CD8-positive, alpha-beta memory T cell (primary cell): Measurements from ENCODE around the gene TMEM39B. TPM values are rescaled to one million over a fixed set of nuclear protein-coding genes. Genes with fewer than 3 reads are reported as not detected.
"Not testable (repeated sequence)": the region's sequence is repeated elsewhere in the genome, so short reads cannot be mapped to it uniquely, and the experiment has no call there.

Source experiments
- CTCF ChIA-PET: fragments of 350-600 bp; sonication (Branson Sonifier 250); formaldehyde crosslinking; loops from one replicate; lab custom pipeline; 2021; ENCODE audit warnings: antibody characterized with exemption; lab: Charles Lee
- POLR2A ChIA-PET: fragments of 350-600 bp; sonication (Branson Sonifier 250); formaldehyde crosslinking; loops from one replicate; lab custom pipeline; 2021; ENCODE audit warnings: antibody characterized with exemption; lab: Charles Lee
- DNase-seq, 5 donors: peaks; one replicate each; pipeline versions ENCODE4 v3.0.0 to v3.0.0-alpha.2; 2020 to 2022; ENCODE audit warnings: mixed read lengths in 1 of 5
- H3K27ac ChIP-seq: one replicate; pipeline ENCODE4 v1.7.0; 2013; ENCODE audit warnings: low read depth, mild to moderate bottlenecking, low read length, moderate library complexity
- H3K27me3 ChIP-seq: 2 replicates; pipeline ENCODE4 v1.7.0; 2013; ENCODE audit warnings: low read length, mild to moderate bottlenecking; ENCODE audit not compliant: insufficient read depth, poor library complexity, severe bottlenecking
- H3K36me3 ChIP-seq: 2 replicates; pipeline ENCODE4 v1.7.0; 2013; ENCODE audit warnings: mild to moderate bottlenecking, low read length, moderate library complexity; ENCODE audit not compliant: insufficient read depth
- H3K4me1 ChIP-seq: 2 replicates; pipeline ENCODE4 v1.7.0; 2013; ENCODE audit warnings: mild to moderate bottlenecking, low read length, moderate library complexity; ENCODE audit not compliant: insufficient read depth
- H3K4me3 ChIP-seq: 2 replicates; pipeline ENCODE4 v1.7.0; 2013; ENCODE audit warnings: mild to moderate bottlenecking, low read length
- H3K9me3 ChIP-seq: 2 replicates; pipeline ENCODE4 v1.7.0; 2013; ENCODE audit warnings: mild to moderate bottlenecking, low read length
- H3K27ac Mint-ChIP-seq, 8 donors: one replicate each; pipeline ENCODE4 v1.8.0; 2020 to 2021; ENCODE audit warnings: mixed read lengths in 8 of 8, mild to moderate bottlenecking in 6 of 8, inconsistent platforms in 3 of 8, moderate library complexity in 3 of 8
- H3K27me3 Mint-ChIP-seq, 2 donors: one replicate each; pipeline ENCODE4 v1.8.0; 2020 to 2021; ENCODE audit warnings: mixed read lengths in 2 of 2, mild to moderate bottlenecking in 1 of 2, moderate library complexity in 1 of 2
- H3K36me3 Mint-ChIP-seq, 3 donors: one replicate each; pipeline ENCODE4 v1.8.0; 2020 to 2021; ENCODE audit warnings: mixed read lengths in 3 of 3, inconsistent platforms in 1 of 3, mild to moderate bottlenecking in 1 of 3
- H3K4me1 Mint-ChIP-seq, 3 donors: one replicate each; pipeline ENCODE4 v1.8.0; 2020 to 2021; ENCODE audit warnings: mixed read lengths in 3 of 3, inconsistent platforms in 1 of 3, mild to moderate bottlenecking in 1 of 3
- H3K4me3 Mint-ChIP-seq, 7 donors: one replicate each; pipeline ENCODE4 v1.8.0; 2020 to 2021; ENCODE audit warnings: mixed read lengths in 7 of 7, mild to moderate bottlenecking in 6 of 7, moderate library complexity in 4 of 7, inconsistent platforms in 2 of 7
- H3K9me3 Mint-ChIP-seq, 5 donors: one replicate each; pipeline ENCODE4 v1.8.0; 2020 to 2022; ENCODE audit warnings: mixed read lengths in 5 of 5, mild to moderate bottlenecking in 3 of 5, moderate library complexity in 2 of 5, inconsistent platforms in 1 of 5
- polyA plus RNA-seq: library from polyadenylated mRNA; unstranded; fragments of 300-500 nt; fragmentation: Illumina TruSeq; gene quantifications from one replicate; pipeline ENCODE4 v1.2.3, GENCODE V29; 2021
- total RNA-seq, 2 experiments: library from RNA; stranded (reverse); gene quantifications; one replicate each; pipeline ENCODE4 v1.2.3, GENCODE V29; 2021

The TMEM39B gene
- total and polyA plus RNA-seq, 3 experiments from 2014 or later, result 2.4 to 25.8 (median 23.4) TPM

- Histone ChIP-seq H3K4me1 (peaks cover 14% of the 10 kb centered on the region), H3K4me3 (no peak overlapping the region), H3K9me3 (no peaks in the 10 kb centered on the region), H3K27ac (no peak overlapping the region), H3K27me3 (no peaks in the 10 kb centered on the region), H3K36me3 (no peaks in the 10 kb centered on the region)
- Mint-ChIP-seq H3K27ac (peak overlapping the region in 2 of 8 donors; percentile 77 to 94), H3K27me3 (no peaks in the 10 kb centered on the region), H3K4me3 (peak overlapping the region in 4 of 7 donors; percentile 23 to 73 (median 53)), H3K36me3 (peaks cover 0 to 37% (median 6%) of the 10 kb centered on the region in 3 donors), H3K4me1 (peaks cover 20 to 31% (median 26%) of the 10 kb centered on the region in 3 donors), H3K9me3 (no peaks in the 10 kb centered on the region)
- POLR2A ChIA-PET, result no interaction called here
- no peak for DNase-seq
- CTCF ChIA-PET, result no interaction called here
Measured at GRCh38 chr1:32105338-32105737, 32.6 kb downstream of the TMEM39B start.

DNA sequence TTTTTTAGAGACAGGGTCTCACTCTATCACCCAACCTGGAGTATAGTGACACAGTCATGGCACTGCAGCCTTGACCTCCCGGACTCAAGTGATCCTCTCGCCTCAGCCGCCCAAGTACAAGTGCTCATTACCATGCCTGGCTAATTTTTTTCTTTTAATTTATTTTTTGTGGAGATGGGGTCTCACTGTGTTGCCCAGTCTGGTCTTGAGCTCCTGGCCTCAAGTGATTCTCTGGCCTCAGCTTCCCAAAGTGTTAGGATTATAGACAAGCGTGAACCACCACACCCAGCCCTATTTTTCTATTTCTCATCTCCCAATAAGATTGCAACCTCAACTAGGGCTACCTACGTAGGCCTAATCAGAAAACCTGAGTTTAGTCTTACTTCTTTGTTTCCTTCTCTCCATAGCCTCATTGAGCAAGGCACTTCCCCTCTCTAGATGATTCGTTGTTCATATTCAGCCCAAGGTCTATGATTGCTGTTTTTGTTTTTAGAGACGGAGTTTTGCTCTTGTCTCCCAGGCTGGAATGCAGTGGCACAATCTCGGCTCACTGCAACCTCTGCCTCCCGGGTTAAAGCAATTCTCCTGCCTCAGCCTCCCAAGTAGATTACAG, 34.0 kb downstream of the TMEM39B start:
- H3K36me3 Mint-ChIP-seq, result peaks cover 0 to 34% (median 2%) of the 10 kb centered on the region in 3 donors
- DNase-seq, result no peak
- peak overlapping the region in 7 of 8 donors; percentile 31 to 99 (median 94) for H3K27ac Mint-ChIP-seq
- Histone ChIP-seq H3K4me3 (no peak overlapping the region), H3K9me3 (no peaks in the 10 kb centered on the region), H3K27ac (no peak overlapping the region), H3K27me3 (no peaks in the 10 kb centered on the region), H3K4me1 (peaks cover 28% of the 10 kb centered on the region), H3K36me3 (no peaks in the 10 kb centered on the region)
- H3K4me1 Mint-ChIP-seq, result peaks cover 34 to 46% (median 41%) of the 10 kb centered on the region in 3 donors
- H3K4me3 Mint-ChIP-seq, result peak overlapping the region; percentile 39 to 95 (median 67)
- CTCF ChIA-PET, result interaction anchor here (0.8 to 1.7 kb wide), 2 partner anchors 73 to 133 kb away, joined by 3 to 6 read pairs; partner anchors contain the start of gene TXLNA
- H3K9me3 Mint-ChIP-seq, result no peaks in the 10 kb centered on the region
- no peaks in the 10 kb centered on the region for H3K27me3 Mint-ChIP-seq
- POLR2A ChIA-PET, result interaction anchor here (0.7 to 2.9 kb wide), 6 partner anchors 34 to 288 kb away, joined by 3 to 40 read pairs (median 7); partner anchors contain the start of genes BSDC1, KHDRBS1, TMEM39B and TXLNA

- peak; percentile 83 to 95 (median 91) for DNase-seq
- Mint-ChIP-seq H3K9me3 (no peaks in the 10 kb centered on the region), H3K27me3 (no peaks in the 10 kb centered on the region), H3K4me1 (peaks cover 42 to 55% (median 51%) of the 10 kb centered on the region in 3 donors), H3K27ac (peak within 1 kb of the TSS; percentile 92 to 99 (median 98)), H3K36me3 (peaks cover 0 to 28% (median 1%) of the 10 kb centered on the region in 3 donors), H3K4me3 (peak within 1 kb of the TSS; percentile 91 to 100 (median 99))
- peak within 1 kb of the TSS; percentile 99 for H3K4me3 ChIP-seq
- H3K4me1 ChIP-seq, result peaks cover 41% of the 10 kb centered on the region
- no peaks in the 10 kb centered on the region for H3K27me3 ChIP-seq
- POLR2A ChIA-PET, result interaction anchor here (0.5 to 2.9 kb wide), 15 partner anchors 11 to 325 kb away, joined by 3 to 40 read pairs (median 4); partner anchors contain the start of genes BSDC1, CCDC28B, HDAC1 and KHDRBS1
- H3K27ac ChIP-seq, result peak within 1 kb of the TSS; percentile 89
- no peaks in the 10 kb centered on the region for H3K36me3 ChIP-seq
- no peaks in the 10 kb centered on the region for H3K9me3 ChIP-seq
- CTCF ChIA-PET, result interaction anchor here (0.7 to 3.2 kb wide), 16 partner anchors 11 to 286 kb away, joined by 3 to 17 read pairs (median 3); partner anchors contain the start of genes BSDC1, TMEM39B and TXLNA
Measured at GRCh38 chr1:32107742-32108661, 35.3 kb downstream of the TMEM39B start, which contains the start of gene KPNA6. Gene KPNA6, plus strand, starts transcription at chr1:32108056. Its CDS starts 75 bp downstream, at chr1:32108131.

DNA sequence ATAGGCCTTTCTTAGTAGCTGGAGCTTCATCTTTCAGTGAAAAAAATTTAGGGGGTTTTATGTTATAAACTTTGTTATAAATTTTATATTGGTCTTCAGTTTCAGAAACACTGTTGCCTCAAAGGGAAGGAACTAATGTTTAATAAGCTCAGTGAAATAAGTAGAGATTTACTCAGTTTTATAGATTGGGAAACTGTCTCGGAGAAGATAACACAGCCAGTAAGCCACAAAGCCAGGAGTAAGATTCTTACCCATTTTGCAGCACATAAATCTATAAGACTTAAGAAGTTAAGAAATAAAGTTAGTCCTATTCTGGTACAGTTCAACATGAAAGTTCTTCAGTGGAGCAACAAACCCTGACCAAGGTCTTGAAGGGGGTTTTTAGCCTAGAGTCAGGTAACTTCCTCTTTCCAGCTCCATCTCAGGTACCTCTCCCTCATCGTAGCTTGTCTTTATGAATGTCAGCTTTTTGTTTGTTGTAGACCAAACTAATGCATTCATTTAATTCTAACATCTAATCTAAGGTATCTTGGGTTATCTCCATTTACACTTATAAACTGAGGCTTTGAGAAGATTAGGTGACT, 38.4 kb downstream of the TMEM39B start:
- no peaks in the 10 kb centered on the region for H3K9me3 Mint-ChIP-seq
- peaks cover 57% of the 10 kb centered on the region for H3K4me1 ChIP-seq
- CTCF ChIA-PET, result interaction anchor here (0.7 to 1.4 kb wide), 5 partner anchors 10 to 302 kb away, joined by 3 to 4 read pairs (median 3); no protein-coding TSS in a partner anchor
- DNase-seq, result no peak
- peak overlapping the region; percentile 29 to 75 (median 55) for H3K4me3 Mint-ChIP-seq
- no peaks in the 10 kb centered on the region for H3K27me3 ChIP-seq
- no peaks in the 10 kb centered on the region for H3K36me3 ChIP-seq
- no peak overlapping the region for H3K27ac ChIP-seq
- POLR2A ChIA-PET, result interaction anchor here (0.5 to 1.2 kb wide), 2 partner anchors 283 to 284 kb away, joined by 4 to 5 read pairs; partner anchors contain the start of gene BSDC1
- peaks cover 0 to 42% (median 1%) of the 10 kb centered on the region in 3 donors for H3K36me3 Mint-ChIP-seq
- peak overlapping the region in 5 of 8 donors; percentile 7 to 94 (median 44) for H3K27ac Mint-ChIP-seq
- H3K4me1 Mint-ChIP-seq, result peaks cover 53 to 72% (median 72%) of the 10 kb centered on the region in 3 donors
- no peaks in the 10 kb centered on the region for H3K9me3 ChIP-seq
- H3K4me3 ChIP-seq, result no peak overlapping the region
- H3K27me3 Mint-ChIP-seq, result no peaks in the 10 kb centered on the region

GRCh38 chr1:32111789-32112188, 39.0 kb downstream of the TMEM39B start:
- ChIA-PET CTCF (interaction anchor here (0.7 to 1.4 kb wide), 4 partner anchors 10 to 137 kb away, joined by 3 to 4 read pairs (median 3); no protein-coding TSS in a partner anchor), POLR2A (no interaction called here)
- no peak for DNase-seq
- H3K27me3 ChIP-seq, result no peaks in the 10 kb centered on the region
- H3K9me3 ChIP-seq, result no peaks in the 10 kb centered on the region
- peaks cover 61% of the 10 kb centered on the region for H3K4me1 ChIP-seq
- Mint-ChIP-seq H3K27ac (peak overlapping the region in 7 of 8 donors; percentile 7 to 94 (median 44)), H3K9me3 (no peaks in the 10 kb centered on the region), H3K36me3 (peaks cover 0 to 47% (median 1%) of the 10 kb centered on the region in 3 donors), H3K27me3 (no peaks in the 10 kb centered on the region), H3K4me1 (peaks cover 57 to 78% (median 74%) of the 10 kb centered on the region in 3 donors), H3K4me3 (peak overlapping the region; percentile 29 to 75 (median 55))
- H3K4me3 ChIP-seq, result no peak overlapping the region
- no peak overlapping the region for H3K27ac ChIP-seq
- H3K36me3 ChIP-seq, result no peaks in the 10 kb centered on the region

- peaks cover 0 to 50% (median 0%) of the 10 kb centered on the region in 3 donors for H3K36me3 Mint-ChIP-seq
- peaks cover 57 to 78% (median 70%) of the 10 kb centered on the region in 3 donors for H3K4me1 Mint-ChIP-seq
- ChIA-PET CTCF (no interaction called here), POLR2A (no interaction called here)
- peak overlapping the region in 6 of 8 donors; percentile 3 to 72 (median 54) for H3K27ac Mint-ChIP-seq
- Histone ChIP-seq H3K9me3 (no peaks in the 10 kb centered on the region), H3K4me3 (no peak overlapping the region), H3K4me1 (peaks cover 63% of the 10 kb centered on the region), H3K36me3 (no peaks in the 10 kb centered on the region), H3K27ac (no peak overlapping the region), H3K27me3 (no peaks in the 10 kb centered on the region)
- DNase-seq, result peak in 2 of 5 donors; percentile 8 to 53
- peak overlapping the region; percentile 1 to 71 (median 25) for H3K4me3 Mint-ChIP-seq
- H3K27me3 Mint-ChIP-seq, result no peaks in the 10 kb centered on the region
- no peaks in the 10 kb centered on the region for H3K9me3 Mint-ChIP-seq
Measured at GRCh38 chr1:32112806-32113375, 40.2 kb downstream of the TMEM39B start.

- H3K9me3 ChIP-seq, POLR2A ChIA-PET, H3K27me3 Mint-ChIP-seq, H3K9me3 Mint-ChIP-seq, H3K27me3 ChIP-seq, DNase-seq, CTCF ChIA-PET, H3K27ac ChIP-seq, H3K4me3 ChIP-seq, H3K36me3 ChIP-seq: not testable (repeated sequence)
- Mint-ChIP-seq H3K36me3 (peaks cover 0 to 51% (median 0%) of the 10 kb centered on the region in 3 donors), H3K4me3 (peak overlapping the region in 3 of 7 donors; percentile 3 to 33 (median 25)), H3K27ac (peak overlapping the region in 4 of 8 donors; percentile 5 to 73 (median 41)), H3K4me1 (peaks cover 59 to 83% (median 72%) of the 10 kb centered on the region in 3 donors)
- H3K4me1 ChIP-seq, result peaks cover 63% of the 10 kb centered on the region
Measured at GRCh38 chr1:32113436-32113835, 40.7 kb downstream of the TMEM39B start.
